ENCODE results near the gene SLC9A2. TPM values are rescaled to one million over a fixed set of nuclear protein-coding genes. Genes with fewer than 3 reads are reported as not detected.

The SLC9A2 gene
- polyA plus RNA-seq, 3 donors: not detected

GRCh38 chr2:102667072-102667471 lies 47.7 kb downstream of the SLC9A2 start:
- intact Hi-C loops (cut with micrococcal nuclease): no loop called here
- TF ChIP-seq, protein P1, sequence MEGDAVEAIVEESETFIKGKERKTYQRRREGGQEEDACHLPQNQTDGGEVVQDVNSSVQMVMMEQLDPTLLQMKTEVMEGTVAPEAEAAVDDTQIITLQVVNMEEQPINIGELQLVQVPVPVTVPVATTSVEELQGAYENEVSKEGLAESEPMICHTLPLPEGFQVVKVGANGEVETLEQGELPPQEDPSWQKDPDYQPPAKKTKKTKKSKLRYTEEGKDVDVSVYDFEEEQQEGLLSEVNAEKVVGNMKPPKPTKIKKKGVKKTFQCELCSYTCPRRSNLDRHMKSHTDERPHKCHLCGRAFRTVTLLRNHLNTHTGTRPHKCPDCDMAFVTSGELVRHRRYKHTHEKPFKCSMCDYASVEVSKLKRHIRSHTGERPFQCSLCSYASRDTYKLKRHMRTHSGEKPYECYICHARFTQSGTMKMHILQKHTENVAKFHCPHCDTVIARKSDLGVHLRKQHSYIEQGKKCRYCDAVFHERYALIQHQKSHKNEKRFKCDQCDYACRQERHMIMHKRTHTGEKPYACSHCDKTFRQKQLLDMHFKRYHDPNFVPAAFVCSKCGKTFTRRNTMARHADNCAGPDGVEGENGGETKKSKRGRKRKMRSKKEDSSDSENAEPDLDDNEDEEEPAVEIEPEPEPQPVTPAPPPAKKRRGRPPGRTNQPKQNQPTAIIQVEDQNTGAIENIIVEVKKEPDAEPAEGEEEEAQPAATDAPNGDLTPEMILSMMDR (IDR thresholded peaks at IDR 0.05): no peak
- H3K27me3 Mint-ChIP-seq (ENCODE audit: low read depth in 3 of 3): peaks cover 0 to 3% (median 3%) of the 10 kb centered on the region in 3 donors
- no peaks in the 10 kb centered on the region for H3K27me3 ChIP-seq (ENCODE audit: control insufficient read depth in 2 of 2, insufficient read depth in 2 of 2, low read length in 2 of 2)
- no peak overlapping the region for H2AFZ ChIP-seq (ENCODE audit: insufficient read depth, low read depth, low read length, poor library complexity, severe bottlenecking)
- H3K36me3 Mint-ChIP-seq: no peaks in the 10 kb centered on the region
- H3K9me3 Mint-ChIP-seq: peaks cover 0 to 5% (median 0%) of the 10 kb centered on the region in 7 donors
- H3K4me3 Mint-ChIP-seq: no peak overlapping the region
- 100% methylated on average over 1 of the region's 2 CpGs for WGBS (ENCODE audit: insufficient coverage)
- peaks cover 5% of the 10 kb centered on the region for H3K4me1 Mint-ChIP-seq
- H3K4me2 ChIP-seq (replicated peaks; ENCODE audit: extremely low read depth, low read length, poor library complexity, severe bottlenecking): no peak overlapping the region
- H4K20me1 ChIP-seq (ENCODE audit: insufficient read depth, low read length): no peaks in the 10 kb centered on the region
- H3K79me2 ChIP-seq (ENCODE audit: insufficient read depth, low read length): no peaks in the 10 kb centered on the region
- no peak overlapping the region for H3K27ac ChIP-seq (ENCODE audit: low read depth in 1 of 2, low read length in 2 of 2)
- H3K9ac ChIP-seq (ENCODE audit: insufficient read depth, low read length, poor library complexity, severe bottlenecking): no peak overlapping the region
- DNase-seq: no peak
- no peaks in the 10 kb centered on the region for H3K4me1 ChIP-seq (ENCODE audit: control insufficient read depth in 1 of 2, insufficient read depth in 2 of 2, low read length in 2 of 2)
- no peak overlapping the region for H3K4me3 ChIP-seq (replicated peaks in 1 of 3; ENCODE audit: low read depth in 2 of 3, low read length in 3 of 3)
- H3K9me3 ChIP-seq (replicated peaks in 1 of 2; ENCODE audit: control insufficient read depth in 1 of 2, insufficient read depth in 1 of 2, low read length in 2 of 2): no peaks in the 10 kb centered on the region
- no peaks in the 10 kb centered on the region for H3K36me3 ChIP-seq (replicated peaks in 1 of 2; ENCODE audit: control insufficient read depth in 1 of 2, insufficient read depth in 2 of 2, low read length in 2 of 2)
- no peak overlapping the region for H3K27ac Mint-ChIP-seq

DNA sequence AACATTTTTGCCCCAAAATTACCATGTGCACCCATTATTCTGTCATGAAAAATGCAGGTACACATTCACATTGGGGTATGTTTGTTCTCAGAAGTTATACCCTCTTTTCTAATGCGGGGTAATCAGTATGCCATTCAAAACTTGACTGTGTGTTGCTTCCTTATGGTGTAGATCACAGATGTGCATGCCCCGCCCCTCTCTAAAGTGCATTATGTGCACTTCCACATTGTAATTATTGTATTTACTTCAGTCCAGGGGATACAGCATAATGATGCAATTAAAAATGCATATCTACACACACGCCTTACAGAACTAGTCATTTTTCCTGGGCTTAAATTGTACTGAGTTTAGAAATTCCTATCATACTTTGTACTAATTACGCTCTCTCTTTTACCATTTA lies 48.8 kb downstream of the SLC9A2 start:
- H3K27me3 Mint-ChIP-seq (ENCODE audit: low read depth in 3 of 3): peaks cover 0 to 3% (median 0%) of the 10 kb centered on the region in 3 donors
- no peak overlapping the region for H3K4me3 Mint-ChIP-seq
- no CpG with 5 or more reads among the region's 4 CpGs for WGBS (ENCODE audit: insufficient coverage)
- no peak for DNase-seq
- Histone ChIP-seq H3K4me2 (replicated peaks; ENCODE audit: extremely low read depth, low read length, poor library complexity, severe bottlenecking) (no peak overlapping the region), H3K27me3 (ENCODE audit: control insufficient read depth in 2 of 2, insufficient read depth in 2 of 2, low read length in 2 of 2) (no peaks in the 10 kb centered on the region), H3K79me2 (ENCODE audit: insufficient read depth, low read length) (no peaks in the 10 kb centered on the region), H3K9ac (ENCODE audit: insufficient read depth, low read length, poor library complexity, severe bottlenecking) (no peak overlapping the region), H3K4me3 (replicated peaks in 1 of 3; ENCODE audit: low read depth in 2 of 3, low read length in 3 of 3) (no peak overlapping the region), H3K27ac (ENCODE audit: low read depth in 1 of 2, low read length in 2 of 2) (no peak overlapping the region), H3K4me1 (ENCODE audit: control insufficient read depth in 1 of 2, insufficient read depth in 2 of 2, low read length in 2 of 2) (peaks cover 0 to 2% of the 10 kb centered on the region in 2 donors), H3K36me3 (replicated peaks in 1 of 2; ENCODE audit: control insufficient read depth in 1 of 2, insufficient read depth in 2 of 2, low read length in 2 of 2) (no peaks in the 10 kb centered on the region), H4K20me1 (ENCODE audit: insufficient read depth, low read length) (no peaks in the 10 kb centered on the region), H3K9me3 (replicated peaks in 1 of 2; ENCODE audit: control insufficient read depth in 1 of 2, insufficient read depth in 1 of 2, low read length in 2 of 2) (no peaks in the 10 kb centered on the region), H2AFZ (ENCODE audit: insufficient read depth, low read depth, low read length, poor library complexity, severe bottlenecking) (no peak overlapping the region)
- TF ChIP-seq, protein P1 (IDR thresholded peaks at IDR 0.05): no peak
- H3K36me3 Mint-ChIP-seq: no peaks in the 10 kb centered on the region
- intact Hi-C loops (cut with micrococcal nuclease): no loop called here
- peaks cover 5% of the 10 kb centered on the region for H3K4me1 Mint-ChIP-seq
- peaks cover 0 to 5% (median 0%) of the 10 kb centered on the region in 7 donors for H3K9me3 Mint-ChIP-seq
- H3K27ac Mint-ChIP-seq: no peak overlapping the region
